NCI-H1092 (cell line): ENCODE data around the gene MYADML2.

ENCODE experiments used
- DNase-seq: peaks from one replicate; lab custom pipeline; 2025; lab: John Stamatoyannopoulos, UW

Gene MYADML2

GRCh38 chr17:81978524-81979298, 31.7 kb upstream of the MYADML2 start:
- DNase-seq, result no peak

DNA sequence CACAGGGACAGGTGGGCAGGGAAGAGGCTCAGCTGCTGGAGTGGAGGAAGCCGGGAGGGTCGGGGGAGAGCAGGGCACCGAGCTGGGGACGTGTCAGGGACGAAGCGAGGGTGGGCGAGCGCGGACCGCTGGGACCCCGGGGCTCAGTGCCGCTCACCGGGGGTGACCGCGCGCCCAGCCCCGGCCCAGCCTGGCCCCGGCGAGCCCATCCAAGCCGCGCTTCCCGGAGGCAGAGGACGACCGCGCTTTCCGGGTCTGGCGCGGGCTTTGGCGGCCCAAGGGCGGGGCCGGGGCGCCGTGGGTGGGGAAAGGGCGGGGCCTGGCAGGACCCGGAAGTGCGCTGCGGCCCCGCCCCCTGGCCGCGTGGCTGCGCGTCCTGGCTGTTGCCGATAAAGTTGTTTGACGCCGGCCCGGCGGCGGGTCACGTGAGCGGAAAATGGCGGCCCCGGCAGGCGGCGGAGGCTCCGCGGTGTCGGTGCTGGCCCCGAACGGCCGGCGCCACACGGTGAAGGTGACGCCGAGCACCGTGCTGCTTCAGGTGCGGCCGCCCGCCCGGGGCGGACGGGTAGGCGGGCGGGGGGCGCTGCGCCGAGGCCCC, 30.3 kb upstream of the MYADML2 start, which contains the start of gene ASPSCR1:
ASPSCR1 (plus strand) TSS at position 419 of the 598 bp plus-strand sequence; CDS start at position 437, 18 bp downstream.
- peak; percentile 84 for DNase-seq

DNA sequence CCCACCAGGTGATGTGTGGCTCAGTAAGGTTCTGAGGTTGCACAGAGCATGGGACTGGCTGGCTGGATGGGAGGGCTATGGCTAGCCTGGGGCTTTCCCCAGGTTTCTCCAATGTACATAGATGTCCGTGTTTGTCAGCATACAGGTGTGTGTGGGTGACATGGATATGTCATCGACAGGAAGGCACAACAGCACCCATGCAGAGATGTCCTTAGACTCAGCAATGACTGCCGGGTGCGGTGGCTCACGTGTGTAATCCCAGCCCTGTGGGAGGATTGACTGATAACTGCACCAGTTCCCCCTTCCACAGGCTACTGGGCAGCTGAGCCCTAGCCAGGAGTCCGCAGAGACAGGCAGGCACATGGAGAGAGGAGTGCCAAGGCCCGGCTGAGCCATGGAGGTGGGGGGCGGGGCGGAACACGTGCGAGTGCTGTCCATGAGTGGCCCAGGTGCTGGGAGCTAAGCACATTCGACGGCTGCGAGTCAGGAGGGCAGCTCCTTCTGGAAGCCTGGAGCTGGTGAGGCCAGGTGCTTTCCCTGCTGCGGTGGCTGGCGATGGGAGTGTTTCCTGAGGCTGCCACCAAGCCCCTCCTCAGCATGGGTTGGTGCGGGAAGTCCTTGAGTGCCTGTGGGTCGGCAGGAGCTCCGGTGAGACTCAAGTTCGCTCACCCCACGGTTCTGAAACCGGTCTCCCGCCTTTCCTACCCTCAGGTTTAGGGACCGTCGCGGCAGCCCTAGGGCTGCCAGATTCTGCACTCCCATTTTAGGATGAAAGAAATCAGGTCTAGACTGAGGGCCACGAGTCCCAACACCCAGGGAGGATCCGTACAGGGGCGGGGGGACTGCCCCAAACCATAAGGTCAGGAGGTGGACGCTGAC, 29.5 kb upstream of the MYADML2 start:
- peak; percentile 54 for DNase-seq

GRCh38 chr17:81973432-81973831, 26.4 kb upstream of the MYADML2 start:
- DNase-seq, result no peak

DNA sequence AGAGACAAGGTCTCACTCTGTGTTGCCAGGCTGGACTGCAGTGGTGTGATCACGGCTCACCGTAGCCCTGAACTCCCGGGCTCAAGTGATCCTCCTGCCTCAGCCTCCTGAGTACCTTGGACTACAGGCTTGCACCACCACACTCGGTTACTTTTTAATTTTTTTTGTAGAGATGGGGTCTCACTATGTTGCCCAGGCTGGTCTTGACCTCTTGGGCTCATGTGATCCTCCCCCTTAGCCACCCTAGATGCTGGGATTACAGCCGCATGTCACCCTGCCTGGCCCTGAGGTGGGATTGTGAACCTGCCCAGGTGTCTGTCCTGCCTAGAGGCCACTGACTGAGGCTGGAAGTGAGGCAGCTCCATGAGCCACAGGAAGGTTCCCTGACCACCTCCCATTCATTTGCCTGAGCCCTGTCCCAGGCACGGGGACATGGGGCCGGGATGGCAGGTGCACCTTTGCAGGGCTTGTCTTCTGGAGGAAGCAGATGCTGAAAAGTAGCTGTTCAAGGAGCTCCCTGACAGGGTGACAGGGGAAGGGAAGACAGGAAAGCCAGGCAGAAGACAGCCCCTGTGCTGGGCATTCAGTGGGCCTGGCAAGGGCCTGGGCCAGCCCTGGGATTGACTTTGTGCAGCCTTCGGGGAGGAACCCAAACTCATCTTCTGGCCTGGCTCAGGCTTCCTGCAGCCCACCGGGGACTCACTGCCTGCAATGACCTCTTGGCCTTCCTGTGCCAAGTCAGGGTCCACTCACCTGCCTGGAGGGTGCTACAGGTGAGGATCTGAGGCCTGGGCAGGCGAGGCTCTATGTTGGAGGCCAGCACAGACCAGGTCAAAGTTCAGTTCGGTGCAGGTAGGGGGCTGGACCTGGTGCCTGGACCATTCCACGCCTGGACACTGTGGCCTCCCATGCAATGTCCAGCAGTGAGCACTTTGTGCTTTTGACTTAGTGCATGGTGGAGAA, 22.1 kb upstream of the MYADML2 start:
- no peak for DNase-seq

- DNase-seq, result no peak
These were observed 21.3 kb upstream of the MYADML2 start for GRCh38 chr17:81968396-81968745.

DNA sequence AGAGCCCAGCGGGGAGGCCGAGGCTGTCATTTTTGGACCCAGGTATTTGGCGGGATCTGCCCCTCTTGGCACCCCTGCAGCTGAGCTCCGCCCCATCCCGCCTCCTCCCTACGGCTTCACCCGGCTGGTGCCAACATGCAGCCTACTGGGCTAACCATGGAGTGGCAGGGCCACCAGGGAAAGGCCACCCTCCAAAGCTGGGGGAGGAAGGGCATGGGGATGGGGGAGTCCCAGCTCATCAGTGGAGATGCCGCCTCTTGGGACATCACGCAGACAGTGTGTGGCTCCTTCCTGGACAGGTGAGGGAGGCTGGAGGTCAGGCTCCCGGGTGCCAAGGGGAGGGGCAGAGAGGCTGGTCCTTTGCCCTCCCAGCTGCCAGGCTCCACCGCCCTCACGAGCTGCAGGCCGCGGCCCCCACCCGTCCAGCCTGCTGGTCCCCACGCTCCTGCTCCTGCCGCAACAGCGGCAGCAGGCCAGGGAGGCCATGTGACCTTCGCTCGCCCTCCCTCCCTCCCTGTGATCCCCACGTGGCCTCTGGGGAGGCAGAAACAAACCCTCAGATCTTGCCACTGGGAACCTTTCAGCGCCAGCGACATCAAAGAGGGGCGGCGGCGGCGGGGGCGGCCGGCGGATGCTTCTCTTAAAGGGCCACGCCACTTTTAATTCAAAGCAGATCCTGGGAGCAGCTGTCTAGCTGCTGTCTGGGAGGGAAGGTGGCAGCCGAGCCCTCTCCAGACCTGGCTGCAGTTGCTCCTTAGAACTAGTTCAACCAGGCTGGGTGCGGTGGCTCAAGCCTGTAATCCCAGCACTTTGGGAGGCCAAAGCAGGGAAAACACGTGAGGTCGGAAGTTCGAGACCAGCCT, 20.7 kb upstream of the MYADML2 start:
- peak; percentile 40 for DNase-seq

- no peak for DNase-seq
These were observed 20.2 kb upstream of the MYADML2 start for GRCh38 chr17:81967244-81967532.

DNA sequence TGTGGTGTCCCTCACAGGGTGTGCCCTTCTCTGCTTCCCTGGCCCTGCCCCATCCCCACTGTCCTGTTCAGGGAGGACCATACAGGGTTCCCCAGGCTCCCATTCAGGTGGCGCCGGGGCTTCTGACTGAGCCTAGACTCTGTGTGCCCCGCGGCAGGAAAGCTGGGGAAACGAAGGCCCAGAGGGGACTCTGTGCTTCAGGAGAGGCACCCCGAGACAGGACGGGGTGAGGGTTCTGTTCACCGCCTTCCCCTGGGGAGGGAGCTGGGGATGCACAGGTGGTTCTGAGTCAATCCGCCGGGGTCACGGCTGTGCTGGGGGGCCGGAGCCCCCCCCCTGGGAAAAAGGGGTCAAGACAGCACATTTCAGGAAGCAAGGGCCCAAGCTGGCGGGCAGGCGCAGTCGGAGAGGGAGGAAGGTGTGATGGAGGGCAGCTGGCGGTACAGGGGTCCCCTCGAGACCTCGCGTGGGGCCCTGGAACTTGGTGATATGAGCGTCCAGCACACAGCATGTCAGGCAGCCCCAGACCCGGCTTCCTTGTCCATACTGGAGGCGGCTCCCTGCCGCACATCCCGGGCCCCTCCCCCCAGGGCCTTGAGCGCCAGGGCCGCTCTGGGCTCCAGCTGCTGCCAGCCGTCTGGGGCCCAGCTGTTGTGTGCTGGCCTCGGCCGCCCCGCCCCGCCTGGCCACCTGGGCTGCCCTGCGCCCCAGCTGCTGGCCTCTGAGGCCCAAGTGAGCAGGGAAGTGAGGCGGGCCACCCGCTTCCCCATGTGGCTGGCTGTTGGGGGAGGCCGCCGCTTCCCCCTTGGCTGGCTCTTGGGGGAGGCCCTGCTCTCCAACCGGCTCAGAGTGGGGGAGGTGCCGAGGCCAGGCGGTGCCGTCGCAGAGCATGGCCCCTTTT, 19.6 kb upstream of the MYADML2 start:
- no peak for DNase-seq

- DNase-seq, result no peak
These were observed 17.2 kb upstream of the MYADML2 start for GRCh38 chr17:81964081-81964849.

DNA sequence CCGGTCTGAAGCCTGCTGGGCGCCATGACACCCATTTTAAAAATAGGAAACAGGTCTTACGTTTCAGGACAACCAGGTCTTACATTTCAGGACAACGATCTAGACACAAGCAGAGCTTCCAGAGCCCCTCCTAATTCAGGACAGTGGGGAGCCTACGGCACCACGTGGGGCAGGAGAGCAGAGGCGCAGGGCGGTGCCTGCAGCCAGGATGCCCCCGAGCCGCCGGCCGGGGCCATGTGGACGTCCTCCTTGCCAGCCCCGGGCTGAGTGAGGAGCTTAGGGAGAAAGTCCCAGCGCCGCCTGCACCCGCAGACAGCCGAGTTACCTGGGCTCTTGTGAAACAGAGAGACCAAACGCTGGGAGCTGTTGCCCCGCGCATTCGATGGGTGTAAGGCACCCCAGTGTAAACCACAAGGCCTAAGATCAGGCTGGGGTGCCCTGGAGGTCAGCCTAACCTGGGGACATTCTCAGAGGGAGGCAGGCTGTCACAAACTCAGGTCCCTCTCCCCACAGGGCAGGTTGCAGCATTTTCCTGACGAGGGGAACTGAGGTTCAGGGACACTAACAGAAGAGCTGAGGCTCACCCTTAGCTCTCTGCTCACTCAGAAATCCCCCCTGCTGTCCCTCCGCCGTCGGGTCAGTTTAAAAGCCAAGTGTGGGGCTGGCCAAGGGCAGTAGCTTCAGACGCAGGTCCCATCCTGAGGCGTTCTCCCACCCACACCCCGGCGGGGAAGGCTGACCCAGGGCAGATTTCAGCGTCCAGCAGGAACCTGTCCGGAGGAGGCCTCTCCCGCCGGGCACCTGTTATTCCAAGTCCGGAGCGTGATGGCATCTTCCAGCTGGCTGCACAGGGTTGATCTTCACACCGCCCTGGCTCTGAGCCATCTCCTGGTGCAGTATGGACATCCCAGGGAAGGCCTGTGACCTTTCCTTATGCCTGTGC, 15.7 kb upstream of the MYADML2 start:
- no peak for DNase-seq

DNA sequence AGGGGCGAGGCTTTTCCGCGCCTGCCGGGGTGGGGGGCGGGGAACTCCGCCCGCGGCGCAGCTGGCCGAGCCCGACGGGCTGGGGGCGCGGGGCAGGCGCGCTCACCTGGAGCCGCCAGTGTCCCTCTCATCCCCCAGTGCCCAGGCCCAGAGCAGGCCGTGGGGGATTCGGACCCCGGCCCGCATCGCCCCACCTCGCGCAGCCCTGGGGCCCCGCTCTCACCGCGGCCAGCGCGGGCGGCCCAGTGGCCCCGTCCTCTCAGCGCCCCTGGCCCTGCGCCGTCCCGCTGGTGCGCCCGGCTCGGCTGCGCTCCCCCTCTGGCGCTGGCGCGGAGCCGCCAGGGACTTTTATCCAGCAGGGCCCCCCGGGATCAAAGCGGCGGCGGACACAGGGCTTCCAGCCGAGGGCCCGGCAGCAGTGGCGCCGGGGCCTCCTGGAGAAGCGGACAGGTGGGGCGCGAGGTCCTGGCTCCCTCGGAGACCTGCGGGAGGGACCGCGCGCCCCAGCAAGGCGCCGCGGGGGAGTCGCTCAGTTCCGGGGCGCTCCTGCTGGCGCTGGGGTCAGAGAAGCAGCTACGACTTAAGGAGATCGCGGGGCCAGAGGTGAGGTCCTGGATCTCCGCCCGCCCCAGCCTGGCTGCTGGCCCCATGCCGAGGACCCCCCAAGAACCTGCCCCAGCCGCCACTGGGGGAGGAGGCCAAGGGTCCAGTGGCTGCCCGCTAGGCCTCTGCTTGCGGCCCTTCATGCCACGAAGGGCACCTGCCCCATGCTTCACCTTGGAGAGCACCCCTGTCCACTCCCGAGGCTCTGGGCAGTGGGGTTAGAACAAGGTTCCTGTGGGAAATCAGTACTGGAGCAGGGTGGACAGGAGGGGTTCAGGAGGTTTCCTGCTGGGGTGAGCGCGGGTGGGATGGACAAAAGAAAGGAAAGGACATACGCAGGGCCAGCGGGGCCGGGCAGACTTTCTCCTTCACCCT, 14.8 kb upstream of the MYADML2 start:
- no peak for DNase-seq

- DNase-seq, result no peak
These were observed 14.1 kb upstream of the MYADML2 start, which contains the start of gene NOTUM for GRCh38 chr17:81961087-81961511. Gene NOTUM, minus strand, starts transcription at chr17:81961187. Its CDS starts 278 bp downstream, at chr17:81960909.

- DNase-seq, result no peak
These were observed 13.3 kb upstream of the MYADML2 start for GRCh38 chr17:81960130-81960958.

GRCh38 chr17:81959362-81960129, 12.5 kb upstream of the MYADML2 start:
- DNase-seq, result no peak
